IMR-90 (cell line): ENCODE measurements around the gene CYP11A1. TPM values are rescaled to one million over a fixed set of nuclear protein-coding genes. Genes with fewer than 3 reads are reported as not detected.

Experiments used
- ATAC-seq: fragments of 200-7000 bp; cut with Tn5 transposase; 2 replicates; pipeline ENCODE4 v1.9.1; 2020; ENCODE audit warnings: low read depth, mild to moderate bottlenecking, moderate library complexity
- BruUV-seq: library from RNA; stranded (reverse); fragments of 400-500 nt; replicated peaks from 2 replicates; lab custom pipeline; 2021; lab: Mats Ljungman, UMichigan
- CTCF ChIA-PET: fragments of 300-600 bp; formaldehyde crosslinking; extraction: SDS; loops from one replicate; lab custom pipeline; 2021; ENCODE audit warnings: antibody characterized with exemption; lab: Yijun Ruan, JAX
- POLR2A ChIA-PET: fragments of 300-600 bp; sonication (Branson Sonifier 250); formaldehyde crosslinking; loops from one replicate; lab custom pipeline; 2022; ENCODE audit warnings: antibody characterized with exemption; ENCODE audit not compliant: unreplicated experiment; lab: Charles Lee
- DNase-seq: peaks from one replicate; pipeline ENCODE4 v3.0.0; 2013
- H2AFZ ChIP-seq: replicated peaks from 2 replicates; pipeline ENCODE3; 2013; ENCODE audit warnings: low read length, mild to moderate bottlenecking; ENCODE audit not compliant: poor library complexity
- H2AK5ac ChIP-seq: 2 replicates; pipeline ENCODE4 v1.6.1; 2013; ENCODE audit warnings: low read depth, low read length, inconsistent platforms
- H2AK9ac ChIP-seq: replicated peaks from 2 replicates; pipeline ENCODE3; 2013; ENCODE audit warnings: mild to moderate bottlenecking, low read depth, low read length, moderate library complexity; ENCODE audit not compliant: poor library complexity
- H2BK120ac ChIP-seq: 2 replicates; pipeline ENCODE4 v1.6.1; 2013; ENCODE audit warnings: low read depth, low read length, inconsistent platforms
- H2BK15ac ChIP-seq: 3 replicates; pipeline ENCODE4 v1.6.1; 2013; ENCODE audit warnings: low read depth, low read length, inconsistent platforms
- H2BK20ac ChIP-seq: 2 replicates; pipeline ENCODE4 v1.6.1; 2013; ENCODE audit warnings: low read depth, mild to moderate bottlenecking, inconsistent platforms, low read length, moderate library complexity
- H2BK5ac ChIP-seq: 2 replicates; pipeline ENCODE4 v1.6.1; 2013; ENCODE audit warnings: mild to moderate bottlenecking, low read depth, low read length, inconsistent platforms; ENCODE audit not compliant: poor library complexity, severe bottlenecking
- H3K14ac ChIP-seq: replicated peaks from 2 replicates; pipeline ENCODE4 v1.6.1; 2013; ENCODE audit warnings: low read depth, low read length, inconsistent platforms
- H3K18ac ChIP-seq: 2 replicates; pipeline ENCODE4 v1.6.1; 2013; ENCODE audit warnings: low read depth, low read length, control low read depth
- H3K23ac ChIP-seq: 2 replicates; pipeline ENCODE4 v1.6.1; 2013; ENCODE audit warnings: low read depth, low read length, inconsistent platforms
- H3K27ac ChIP-seq: 2 replicates; pipeline ENCODE4 v1.5.1; 2013; ENCODE audit warnings: mild to moderate bottlenecking, control low read depth, low read length; ENCODE audit not compliant: insufficient read depth
- H3K27me3 ChIP-seq: 2 replicates; pipeline ENCODE4 v1.6.1; 2013; ENCODE audit warnings: low read length; ENCODE audit not compliant: control insufficient read depth, insufficient read depth
- H3K36me3 ChIP-seq: 2 replicates; pipeline ENCODE4 v1.6.1; 2013; ENCODE audit warnings: low read length, mixed read lengths; ENCODE audit not compliant: control insufficient read depth, insufficient read depth
- H3K4ac ChIP-seq: 2 replicates; pipeline ENCODE4 v1.6.1; 2013; ENCODE audit warnings: low read depth, low read length, inconsistent platforms
- H3K4me1 ChIP-seq: 2 replicates; pipeline ENCODE4 v1.6.1; 2013; ENCODE audit warnings: low read length, mixed read lengths; ENCODE audit not compliant: control insufficient read depth, insufficient read depth
- H3K4me2 ChIP-seq: 2 replicates; pipeline ENCODE4 v1.6.1; 2013; ENCODE audit warnings: low read depth, mild to moderate bottlenecking, control low read depth, low read length, moderate library complexity
- H3K4me3 ChIP-seq: 2 replicates; pipeline ENCODE4 v1.5.1; 2013; ENCODE audit warnings: low read depth, mild to moderate bottlenecking, control low read depth, low read length, moderate library complexity; ENCODE audit not compliant: insufficient read depth
- H3K56ac ChIP-seq: 2 replicates; pipeline ENCODE4 v1.6.1; 2013; ENCODE audit warnings: low read length, inconsistent platforms; ENCODE audit not compliant: insufficient read depth; ENCODE audit errors: extremely low read depth
- H3K79me1 ChIP-seq, 2 experiments: 2 replicates each; pipeline ENCODE4 v1.6.1; 2013; ENCODE audit warnings: low read length in 2 of 2, inconsistent platforms in 1 of 2, low read depth in 1 of 2
- H3K9ac ChIP-seq: 2 replicates; pipeline ENCODE4 v1.6.1; 2013; ENCODE audit warnings: low read depth, low read length, control low read depth
- H3K9me1 ChIP-seq: 2 replicates; pipeline ENCODE4 v1.6.1; 2013; ENCODE audit warnings: low read length, inconsistent platforms; ENCODE audit not compliant: insufficient read depth
- H3K9me3 ChIP-seq: 2 replicates; pipeline ENCODE4 v1.6.1; 2013; ENCODE audit warnings: low read length; ENCODE audit not compliant: control insufficient read depth, insufficient read depth
- H4K20me1 ChIP-seq: 2 replicates; pipeline ENCODE4 v1.6.1; 2013; ENCODE audit warnings: low read length, inconsistent platforms; ENCODE audit not compliant: insufficient read depth
- H4K5ac ChIP-seq: 2 replicates; pipeline ENCODE4 v1.6.1; 2013; ENCODE audit warnings: mild to moderate bottlenecking, low read depth, low read length, control low read depth
- H4K8ac ChIP-seq, 2 experiments: 2 replicates each; pipeline ENCODE4 v1.6.1; 2013; ENCODE audit warnings: low read depth in 2 of 2, low read length in 2 of 2, control low read depth in 1 of 2, inconsistent platforms in 1 of 2
- H4K91ac ChIP-seq: 2 replicates; pipeline ENCODE4 v1.6.1; 2013; ENCODE audit warnings: low read depth, low read length, inconsistent platforms; ENCODE audit not compliant: insufficient read depth
- CHD1 ChIP-seq: IDR thresholded peaks from 2 replicates; pipeline ENCODE4 v1.6.1; 2012; ENCODE audit warnings: low read depth, low read length, improper control_type of control experiment
- CTCF ChIP-seq: conservative IDR thresholded peaks from 2 replicates; pipeline ENCODE4 v1.5.1; 2012; ENCODE audit warnings: mild to moderate bottlenecking, low read depth, low read length, improper control_type of control experiment
- FOS ChIP-seq: fragments of 150-350 bp; IDR thresholded peaks from 2 replicates; pipeline ENCODE4 v1.6.1; 2016; ENCODE audit warnings: low read depth, low read length
- POLR2A ChIP-seq: IDR thresholded peaks from 2 replicates; pipeline ENCODE4 v1.6.1; 2012; ENCODE audit warnings: mild to moderate bottlenecking, low read depth, low read length
- RCOR1 ChIP-seq: IDR thresholded peaks from 2 replicates; pipeline ENCODE4 v1.6.1; 2012; ENCODE audit warnings: mild to moderate bottlenecking, low read length, improper control_type of control experiment; ENCODE audit not compliant: insufficient replicate concordance
- RFX5 ChIP-seq: IDR thresholded peaks from 2 replicates; pipeline ENCODE4 v1.8.0; 2012; ENCODE audit warnings: low read depth, mild to moderate bottlenecking, low read length, moderate library complexity
- SMC3 ChIP-seq: fragments of 150-350 bp; IDR thresholded peaks from 2 replicates; pipeline ENCODE4 v1.6.1; 2016; ENCODE audit warnings: low read depth, mild to moderate bottlenecking, antibody characterized with exemption, low read length, moderate library complexity
- WGBS, 2 experiments: methylation state at CpG; one replicate each; pipeline versions ENCODE4 v1.1.5 to v1.1.7; 2013; ENCODE audit warnings: missing lambda C conversion rate in 2 of 2; ENCODE audit not compliant: insufficient read length in 1 of 2; ENCODE audit errors: extremely low coverage in 2 of 2; 5-methylcytosine and 5-hydroxymethylcytosine counted together
- dilution Hi-C: fragments of 300-500 bp; cut with HindIII; formaldehyde crosslinking; loops from one replicate; pipeline ENCODE4 v1.14.3; 2018; ENCODE audit warnings: low sequenced_read_pairs; ENCODE audit not compliant: unreplicated experiment
- in situ Hi-C: fragments of 300-500 bp; cut with MboI; formaldehyde crosslinking; loops from 3 replicates; pipeline ENCODE4 v1.14.3; 2019; ENCODE audit warnings: low sequenced_read_pairs, inconsistent platforms, mixed read lengths
- intact Hi-C: fragments of 100-400 bp; cut with micrococcal nuclease; formaldehyde crosslinking; loops from 2 replicates; pipeline ENCODE4 v1.10.0; 2022
- polyA plus RNA-seq, 3 experiments: library from polyadenylated mRNA; depleted of rRNA; stranded (reverse); fragments of >200 nt; gene quantifications; 2 replicates each; pipeline ENCODE4 v1.2.3, GENCODE V29; 2012; ENCODE audit warnings: low replicate concordance in 1 of 3
- total RNA-seq: library from RNA; depleted of rRNA; stranded (reverse); fragments of >200 nt; gene quantifications from 2 replicates; pipeline ENCODE4 v1.2.3, GENCODE V29; 2012

The CYP11A1 gene
- total and polyA plus RNA-seq, 2 of the 4 experiments (the other 2 are of a cell fraction) = 0.18 to 0.50 TPM

DNA sequence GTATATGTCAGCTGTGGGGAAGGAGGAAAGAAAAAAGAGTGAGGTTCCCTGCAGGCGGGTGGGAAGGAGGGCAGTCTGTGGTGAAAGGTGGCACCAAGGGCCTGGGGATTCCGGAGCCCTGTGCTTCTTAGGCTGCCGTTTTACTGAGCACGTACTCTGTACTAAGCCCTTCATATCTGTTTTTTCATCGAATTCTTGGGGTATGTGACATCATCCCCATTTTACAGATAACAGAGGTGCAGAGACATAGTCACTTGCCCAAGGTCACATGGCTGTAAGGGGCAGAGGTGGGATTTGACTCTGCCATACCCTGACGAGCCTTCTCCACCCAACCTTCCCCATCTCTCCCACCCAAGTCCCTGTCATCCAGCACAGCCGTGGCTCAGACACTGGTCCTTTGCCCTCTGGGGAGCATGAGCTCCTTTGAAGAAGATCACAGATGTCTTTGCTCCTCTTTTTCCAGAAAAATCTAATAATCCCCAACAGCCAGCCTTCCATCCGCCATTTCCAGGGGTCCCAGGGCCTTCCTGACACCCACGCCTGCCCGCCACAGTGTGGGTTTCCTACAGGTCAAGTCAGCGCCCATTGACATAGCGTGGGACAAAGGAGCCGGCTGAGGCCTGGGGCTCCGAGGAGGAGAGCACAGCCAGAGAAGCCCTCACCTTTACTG, 24.2 kb downstream of the CYP11A1 start:
- no peak overlapping the region for H4K8ac ChIP-seq
- no peaks in the 10 kb centered on the region for H3K79me1 ChIP-seq
- BruUV-seq = no TSS peak
- no peak overlapping the region for H2BK20ac ChIP-seq
- H3K4me2 ChIP-seq = no peak overlapping the region
- no peak for TF ChIP-seq RFX5
- TF ChIP-seq CHD1 = no peak
- TF ChIP-seq CTCF = no peak
- TF ChIP-seq FOS = no peak
- no peak for TF ChIP-seq POLR2A
- no peak for TF ChIP-seq SMC3
- no peak for TF ChIP-seq RCOR1
- in situ Hi-C loops (no loop called here), dilution Hi-C loops (no loop called here), intact Hi-C loops (no loop called here)
- DNase-seq (no peak), ATAC-seq (no peak)
- no peak overlapping the region for H3K56ac ChIP-seq
- CTCF ChIA-PET = no interaction called here
- no peak overlapping the region for H3K27ac ChIP-seq
- peaks cover 20% of the 10 kb centered on the region; the same call in 1 of the 2 replicates for H3K27me3 ChIP-seq
- no peak overlapping the region for H3K4ac ChIP-seq
- 80% methylated on average over 2 of the region's 14 CpGs; no CpG with 5 or more reads in 1 of the 2 experiments for WGBS, 2 experiments
- H3K4me3 ChIP-seq = no peak overlapping the region
- H4K91ac ChIP-seq = no peak overlapping the region
- H3K9me3 ChIP-seq = no peaks in the 10 kb centered on the region
- no peak overlapping the region for H2BK5ac ChIP-seq
- no peak overlapping the region for H4K5ac ChIP-seq
- POLR2A ChIA-PET = no interaction called here
- no peak overlapping the region for H2BK120ac ChIP-seq
- H4K20me1 ChIP-seq = no peaks in the 10 kb centered on the region
- H2AK5ac ChIP-seq = no peak overlapping the region
- no peak overlapping the region for H3K23ac ChIP-seq
- peaks cover 9% of the 10 kb centered on the region; the same call in 1 of the 2 replicates for H3K9me1 ChIP-seq
- H3K18ac ChIP-seq = no peak overlapping the region
- no peak overlapping the region for H2BK15ac ChIP-seq
- H2AK9ac ChIP-seq = peak overlapping the region; percentile 16
- peaks cover 2% of the 10 kb centered on the region; the same call in 1 of the 2 replicates for H3K4me1 ChIP-seq
- H2AFZ ChIP-seq = peak overlapping the region; percentile 32
- no peak overlapping the region for H3K9ac ChIP-seq
- H3K14ac ChIP-seq = no peak overlapping the region
- no peaks in the 10 kb centered on the region for H3K36me3 ChIP-seq
